Measurements from ENCODE around the gene PLCL2. TPM values are rescaled to one million over a fixed set of nuclear protein-coding genes. Genes with fewer than 3 reads are reported as not detected.

PLCL2 gene
- 10 to 100 TPM; 16.4 to 32.7 (median 23.5) TPM for total RNA-seq
- 10 to 100 TPM in 2 of 3 donors, 1 to 10 TPM in 1; 4.2 to 23.2 (median 14.0) TPM for polyA plus RNA-seq
- long read RNA-seq, donor 1, full-length matches to known transcripts: 6 of 21 reads
- long read RNA-seq, donor 1, partial matches to known transcripts: 3 of 21 reads
- long read RNA-seq, donor 1, other reads (novel, unspliced or antisense): 12 of 21 reads
- long read RNA-seq, donor 2, full-length matches to known transcripts: 20 of 56 reads
- long read RNA-seq, donor 2, partial matches to known transcripts: 2 of 56 reads
- long read RNA-seq, donor 2, other reads (novel, unspliced or antisense): 34 of 56 reads

GRCh38 chr3:16884748-16885592, at the start of gene PLCL2:
Gene PLCL2, plus strand, starts transcription at chr3:16884955. Its CDS starts 85 bp downstream, at chr3:16885040.
- TF ChIP-seq CTCF (IDR thresholded peaks at IDR 0.05): no peak
- DNase-seq (peak; percentile 56 to 72), ATAC-seq (peak; percentile 25 to 46 (median 40))
- Histone ChIP-seq H3K9me3 (no peaks in the 10 kb centered on the region), H3K36me3 (ENCODE audit: insufficient read depth in 1 of 2, low read depth in 1 of 2) (no peaks in the 10 kb centered on the region), H3K27me3 (ENCODE audit: insufficient read depth in 3 of 3, low read length in 2 of 3) (no peaks in the 10 kb centered on the region), H3K4me3 (peak within 1 kb of the TSS; percentile 97), H3K27ac (peak within 1 kb of the TSS; percentile 99), H3K4me1 (peaks cover 68% of the 10 kb centered on the region)
- intact Hi-C loops (cut with DNase I): loop anchor here in 1 of 2 donors (5.0 kb wide), 2 partner anchors 202 to 283 kb away; no protein-coding TSS in a partner anchor
- WGBS, 3 donors: 0 to 2% (median 1%) methylated on average over 46 to 87 of the region's 87 CpGs

DNA sequence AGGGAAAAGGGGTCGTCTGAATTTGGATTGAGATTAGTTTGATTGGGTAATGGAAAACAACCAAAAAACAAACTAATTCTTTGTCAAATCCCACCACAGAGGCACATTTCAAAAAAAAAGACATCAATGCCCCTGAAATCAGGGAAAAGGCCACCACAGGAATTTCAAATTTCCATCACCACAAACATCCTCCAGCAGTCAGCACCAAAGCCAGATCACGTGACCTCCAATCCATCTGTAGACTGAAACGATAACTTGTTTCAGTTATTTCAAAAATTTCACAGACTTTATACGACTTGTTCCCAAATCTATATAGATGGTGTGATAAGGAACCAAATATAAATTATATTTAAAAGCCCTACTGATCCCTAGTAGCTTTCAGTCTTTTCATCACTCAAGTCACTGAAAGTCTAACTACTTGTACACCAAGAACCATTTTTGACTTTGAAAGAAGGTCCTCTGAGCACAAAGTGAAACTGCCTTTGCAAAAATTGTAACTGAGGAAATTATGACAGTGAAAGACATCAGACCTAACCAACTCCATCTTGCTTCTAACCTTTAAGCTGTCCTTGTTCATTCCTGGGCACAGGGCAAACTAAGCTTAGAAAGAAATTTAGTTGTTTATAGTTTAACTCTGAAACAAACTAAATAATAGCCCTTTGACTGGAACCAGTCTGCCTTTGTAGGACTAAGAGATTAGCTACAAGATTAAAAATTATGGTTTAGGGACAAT, 48.1 kb upstream of the PLCL2 start:
- WGBS, 3 donors: 58 to 75% (median 62%) methylated on average over 4 of the region's 4 CpGs
- no peak for DNase-seq
- H3K27me3 ChIP-seq (ENCODE audit: insufficient read depth in 3 of 3, low read length in 2 of 3): no peaks in the 10 kb centered on the region
- no peaks in the 10 kb centered on the region for H3K9me3 ChIP-seq
- no peak for TF ChIP-seq CTCF (IDR thresholded peaks at IDR 0.05)
- no peaks in the 10 kb centered on the region for H3K36me3 ChIP-seq (ENCODE audit: insufficient read depth in 1 of 2, low read depth in 1 of 2)
- peaks cover 13% of the 10 kb centered on the region for H3K4me1 ChIP-seq
- H3K27ac ChIP-seq: peak overlapping the region; percentile 87
- no peak for ATAC-seq
- peak overlapping the region; percentile 55 for H3K4me3 ChIP-seq
- intact Hi-C loops (cut with DNase I): loop anchor here (5.0 kb wide), 2 partner anchors 64 to 69 kb away; no protein-coding TSS in a partner anchor

DNA sequence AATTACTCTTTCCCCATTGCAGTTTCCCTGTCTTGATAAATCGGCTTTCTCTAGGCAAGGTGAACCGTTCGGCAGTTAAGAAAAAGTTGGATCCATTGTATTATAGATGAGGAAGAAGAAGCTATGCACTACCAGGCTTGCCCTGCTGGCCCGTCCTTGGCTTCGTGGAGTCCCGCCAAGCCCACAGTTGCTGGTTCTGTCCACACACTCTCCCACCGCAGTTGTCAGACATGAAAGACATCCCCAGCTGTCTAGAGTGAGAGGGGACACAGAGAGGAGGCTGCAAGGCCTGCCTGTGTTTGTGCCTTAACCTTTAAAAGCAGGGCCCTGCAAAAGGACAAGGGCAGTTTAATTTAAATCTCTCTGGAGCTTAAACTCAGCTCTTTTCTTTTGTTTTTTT, 47.2 kb upstream of the PLCL2 start:
- Histone ChIP-seq H3K27me3 (ENCODE audit: insufficient read depth in 3 of 3, low read length in 2 of 3) (no peaks in the 10 kb centered on the region), H3K4me3 (peak overlapping the region; percentile 55), H3K27ac (peak overlapping the region; percentile 87), H3K4me1 (peaks cover 21% of the 10 kb centered on the region), H3K36me3 (ENCODE audit: insufficient read depth in 1 of 2, low read depth in 1 of 2) (no peaks in the 10 kb centered on the region), H3K9me3 (no peaks in the 10 kb centered on the region)
- ATAC-seq: peak; percentile 88 to 95 (median 92)
- intact Hi-C loops (cut with DNase I): loop anchor here (5.0 kb wide), 2 partner anchors 65 to 70 kb away; no protein-coding TSS in a partner anchor
- WGBS, 3 donors: 24 to 41% (median 33%) methylated on average over 7 of the region's 7 CpGs
- peak; percentile 82 to 92 for DNase-seq
- TF ChIP-seq CTCF (IDR thresholded peaks at IDR 0.05): peak; percentile 37

GRCh38 chr3:16838561-16838960, 46.2 kb upstream of the PLCL2 start:
- 15 to 24% (median 22%) methylated on average over 1 of the region's 1 CpG for WGBS, 3 donors
- peak; percentile 87 to 90 (median 88) for ATAC-seq
- TF ChIP-seq CTCF (IDR thresholded peaks at IDR 0.05): no peak
- peak overlapping the region; percentile 87 for H3K27ac ChIP-seq
- intact Hi-C loops (cut with DNase I): loop anchor here (5.0 kb wide), 2 partner anchors 66 to 71 kb away; no protein-coding TSS in a partner anchor
- H3K4me1 ChIP-seq: peaks cover 31% of the 10 kb centered on the region
- DNase-seq: peak; percentile 54 to 78
- H3K27me3 ChIP-seq (ENCODE audit: insufficient read depth in 3 of 3, low read length in 2 of 3): no peaks in the 10 kb centered on the region
- no peaks in the 10 kb centered on the region for H3K9me3 ChIP-seq
- H3K36me3 ChIP-seq (ENCODE audit: insufficient read depth in 1 of 2, low read depth in 1 of 2): no peaks in the 10 kb centered on the region
- H3K4me3 ChIP-seq: peak overlapping the region; percentile 55
